Psoas muscle (tissue), 8 donors: ENCODE results near the gene NEAT1. TPM values are rescaled to one million over a fixed set of nuclear protein-coding genes. Genes with fewer than 3 reads are reported as not detected.

Source experiments
- ATAC-seq, 4 donors: fragments of 200-7000 bp; cut with Tn5 transposase; one replicate each; pipeline ENCODE4 v1.9.1; 2020; ENCODE audit warnings: moderate library complexity in 3 of 4, mild to moderate bottlenecking in 2 of 4
- DNase-seq, 2 donors: peaks; one replicate each; pipeline ENCODE4 v3.0.0-alpha.2; 2020
- H3K27ac ChIP-seq: fragments of 200-600 bp; one replicate; pipeline ENCODE4 v1.8.0; 2022
- H3K27me3 ChIP-seq, 3 donors: fragments of 200-600 bp in 1 of 3; one replicate each; pipeline versions ENCODE4 v1.6.1 to v1.8.0; 2013 to 2022; ENCODE audit warnings: low read length in 2 of 3, mild to moderate bottlenecking in 2 of 3, moderate library complexity in 1 of 3; ENCODE audit not compliant: insufficient read depth in 3 of 3
- H3K36me3 ChIP-seq, 2 donors: fragments of 200-600 bp in 1 of 2; one replicate each; pipeline versions ENCODE4 v1.6.1 to v1.8.0; 2013 to 2022; ENCODE audit warnings: low read depth in 1 of 2, mild to moderate bottlenecking in 1 of 2, moderate library complexity in 1 of 2; ENCODE audit not compliant: insufficient read depth in 1 of 2
- H3K4me1 ChIP-seq: fragments of 200-600 bp; one replicate; pipeline ENCODE4 v1.8.0; 2022
- H3K4me3 ChIP-seq: fragments of 200-600 bp; one replicate; pipeline ENCODE4 v1.8.0; 2022; ENCODE audit warnings: mild to moderate bottlenecking
- H3K9me3 ChIP-seq: fragments of 200-600 bp; one replicate; pipeline ENCODE4 v1.8.0; 2022
- WGBS, 3 donors: extraction: QIAGEN DNeasy Blood & Tissue Kit; methylation state at CpG; one replicate each; pipeline versions ENCODE4 v1.1.6 to v1.1.7; 2013; 5-methylcytosine and 5-hydroxymethylcytosine counted together
- intact Hi-C, 2 donors: fragments of 100-400 bp; cut with DNase I; formaldehyde crosslinking; loops; one replicate each; pipeline versions ENCODE4 v1.11.0 to v1.14.2; 2022
- polyA plus RNA-seq, 3 donors: library from polyadenylated mRNA; stranded (reverse); fragments of 200-250 nt; gene quantifications; one replicate each; pipeline ENCODE4 v1.2.3, GENCODE V29; 2013
- total RNA-seq, 4 donors: library from RNA; stranded (reverse); fragmentation: NEBNext Ultra II Directional in 2 of 4; extraction: Animal tissue kit (Norgen Biotek cat#: 25700) in 2 of 4; gene quantifications; one replicate each; pipeline versions ENCODE4 v1.2.1 to v1.2.4, GENCODE V29; 2021 to 2023
- TF ChIP-seq, protein P1 (sequence below): fragments of 200-600 bp; IDR thresholded peaks from one replicate; pipeline ENCODE4 v1.8.0; 2022; ENCODE audit warnings: antibody characterized with exemption
- donor health status: healthy with polysubstance abuse.
- donor health status: DM: no; HTN: no; CAD: no; lungs with moderate emphysema.
- donor health status: Bipolar disorder and iron deficiency.
- donor health status: healthy.
- donor health status: DM: yes; HTN: yes; CAD: no.
- donor health status: DM: no; HTN: no; CAD: no.
- donor health status: DM: no; HTN: no; CAD: no.
- donor health status: DM: yes; HTN: yes; CAD: no.

Gene NEAT1
- total and polyA plus RNA-seq, 7 donors: 474 to 1,759 (median 716) TPM

DNA sequence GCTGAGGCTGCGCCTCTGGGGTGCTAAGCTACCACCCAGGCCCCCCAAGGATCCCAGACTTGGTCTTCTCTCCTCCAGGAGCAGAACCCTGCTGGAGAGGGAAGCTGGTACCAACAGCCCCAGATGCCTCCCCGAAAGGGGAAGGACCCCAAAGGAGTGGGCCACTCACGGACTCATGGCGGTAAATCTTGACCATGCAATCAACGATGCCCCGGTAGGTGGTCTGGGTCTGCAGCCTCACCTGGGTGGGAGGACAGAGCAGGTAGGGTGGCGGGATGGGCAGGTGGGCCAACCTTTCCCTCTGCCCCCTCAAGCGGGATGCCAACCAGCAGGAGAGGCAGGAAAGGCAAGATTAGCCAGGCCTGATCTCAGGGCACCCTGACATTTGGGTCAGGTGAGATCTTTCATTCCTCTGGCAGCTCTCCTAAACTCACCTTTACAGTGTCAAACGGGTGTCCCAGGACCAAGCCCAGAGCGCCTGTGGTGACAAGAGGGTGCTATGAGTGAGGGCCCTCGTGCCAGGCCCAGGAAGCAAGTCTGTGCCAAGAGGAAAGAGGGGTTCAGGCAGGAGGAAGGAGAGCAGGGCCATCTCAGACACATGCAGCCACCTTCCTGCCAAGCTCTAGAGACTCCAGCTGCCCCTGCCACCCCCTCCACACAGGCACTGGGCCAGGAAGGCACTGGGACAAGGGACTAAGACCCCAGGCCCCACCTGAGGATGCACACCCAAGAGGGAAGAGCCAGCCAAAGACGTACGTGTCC lies 42.7 kb upstream of the NEAT1 start:
- Histone ChIP-seq H3K4me1 (peaks cover 32% of the 10 kb centered on the region), H3K27ac (peak overlapping the region; percentile 89), H3K4me3 (no peak overlapping the region), H3K9me3 (no peaks in the 10 kb centered on the region), H3K36me3 (no peaks in the 10 kb centered on the region), H3K27me3 (no peaks in the 10 kb centered on the region)
- TF ChIP-seq, protein P1, sequence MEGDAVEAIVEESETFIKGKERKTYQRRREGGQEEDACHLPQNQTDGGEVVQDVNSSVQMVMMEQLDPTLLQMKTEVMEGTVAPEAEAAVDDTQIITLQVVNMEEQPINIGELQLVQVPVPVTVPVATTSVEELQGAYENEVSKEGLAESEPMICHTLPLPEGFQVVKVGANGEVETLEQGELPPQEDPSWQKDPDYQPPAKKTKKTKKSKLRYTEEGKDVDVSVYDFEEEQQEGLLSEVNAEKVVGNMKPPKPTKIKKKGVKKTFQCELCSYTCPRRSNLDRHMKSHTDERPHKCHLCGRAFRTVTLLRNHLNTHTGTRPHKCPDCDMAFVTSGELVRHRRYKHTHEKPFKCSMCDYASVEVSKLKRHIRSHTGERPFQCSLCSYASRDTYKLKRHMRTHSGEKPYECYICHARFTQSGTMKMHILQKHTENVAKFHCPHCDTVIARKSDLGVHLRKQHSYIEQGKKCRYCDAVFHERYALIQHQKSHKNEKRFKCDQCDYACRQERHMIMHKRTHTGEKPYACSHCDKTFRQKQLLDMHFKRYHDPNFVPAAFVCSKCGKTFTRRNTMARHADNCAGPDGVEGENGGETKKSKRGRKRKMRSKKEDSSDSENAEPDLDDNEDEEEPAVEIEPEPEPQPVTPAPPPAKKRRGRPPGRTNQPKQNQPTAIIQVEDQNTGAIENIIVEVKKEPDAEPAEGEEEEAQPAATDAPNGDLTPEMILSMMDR: no peak
- intact Hi-C loops: no loop called here
- DNase-seq (no peak), ATAC-seq (no peak)
- WGBS, 3 donors: 90 to 95% (median 91%) methylated on average over 13 of the region's 13 CpGs

DNA sequence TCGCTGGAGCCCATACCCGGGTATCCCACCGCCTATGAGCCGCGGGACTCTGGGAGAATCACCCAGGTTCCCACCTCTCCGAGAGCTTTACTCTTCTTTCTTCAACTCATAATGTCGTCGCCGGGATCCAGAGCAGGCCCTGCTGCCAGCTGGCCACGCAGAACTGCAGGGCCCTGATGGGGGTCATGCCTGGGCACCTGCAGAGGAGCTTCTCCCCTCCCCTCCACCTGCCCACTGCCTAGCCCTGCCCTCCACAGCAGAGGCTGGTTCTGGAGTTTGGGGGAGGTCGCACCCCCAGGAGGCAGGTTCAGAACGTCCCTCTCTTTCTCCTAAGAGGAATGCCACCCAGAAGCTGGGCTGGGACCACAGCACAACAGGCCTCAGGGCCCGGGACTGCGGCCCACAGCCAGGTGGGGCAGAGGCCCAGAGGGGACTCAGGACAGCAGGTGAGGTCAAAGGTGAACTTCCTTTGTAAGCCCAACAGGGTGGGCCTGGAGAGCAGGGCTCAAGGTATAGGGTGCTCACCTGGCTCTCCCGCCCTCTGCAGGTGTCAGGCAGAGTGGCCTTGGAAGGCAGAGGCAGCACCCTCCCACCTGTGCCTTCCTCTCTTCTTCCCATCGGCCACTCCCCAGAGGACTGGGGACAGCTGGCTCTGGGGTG lies 42.0 kb upstream of the NEAT1 start:
- no peaks in the 10 kb centered on the region for H3K9me3 ChIP-seq
- no peaks in the 10 kb centered on the region for H3K36me3 ChIP-seq
- no peaks in the 10 kb centered on the region for H3K27me3 ChIP-seq
- H3K4me1 ChIP-seq: peaks cover 35% of the 10 kb centered on the region
- WGBS, 3 donors: 85 to 89% (median 88%) methylated on average over 15 to 16 of the region's 16 CpGs
- no peak for DNase-seq
- TF ChIP-seq, protein P1: no peak
- peak overlapping the region; percentile 89 for H3K27ac ChIP-seq
- H3K4me3 ChIP-seq: peak overlapping the region; percentile 53
- ATAC-seq: no peak
- intact Hi-C loops: no loop called here

DNA sequence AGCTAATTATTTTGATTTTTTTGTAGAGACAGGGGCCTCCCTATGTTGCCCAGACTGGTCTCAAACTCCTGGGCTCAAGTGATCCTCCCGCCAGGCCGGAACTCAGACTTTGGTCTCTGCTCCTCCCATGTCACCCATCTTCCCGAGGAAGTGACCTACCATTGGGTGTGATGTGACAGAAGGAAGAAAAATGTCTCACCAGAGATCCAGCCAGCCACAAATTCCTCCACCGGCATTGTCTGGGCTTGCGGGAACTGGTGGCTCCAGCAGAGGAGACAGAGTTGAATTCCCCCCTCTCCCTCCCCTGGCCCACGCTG lies 40.9 kb upstream of the NEAT1 start:
- intact Hi-C loops: loop anchor here (1.0 to 2.0 kb wide), 3 partner anchors 35 to 128 kb away; no protein-coding TSS in a partner anchor
- TF ChIP-seq, protein P1: no peak
- Histone ChIP-seq H3K27me3 (no peaks in the 10 kb centered on the region), H3K9me3 (no peaks in the 10 kb centered on the region), H3K4me1 (peaks cover 42% of the 10 kb centered on the region), H3K4me3 (peak overlapping the region; percentile 53), H3K36me3 (no peaks in the 10 kb centered on the region), H3K27ac (peak overlapping the region; percentile 89)
- 4 to 7% (median 7%) methylated on average over 6 of the region's 6 CpGs for WGBS, 3 donors
- DNase-seq (peak in 1 of 2 donors; percentile 45), ATAC-seq (peak in 3 of 4 donors; percentile 18 to 45 (median 38))

DNA sequence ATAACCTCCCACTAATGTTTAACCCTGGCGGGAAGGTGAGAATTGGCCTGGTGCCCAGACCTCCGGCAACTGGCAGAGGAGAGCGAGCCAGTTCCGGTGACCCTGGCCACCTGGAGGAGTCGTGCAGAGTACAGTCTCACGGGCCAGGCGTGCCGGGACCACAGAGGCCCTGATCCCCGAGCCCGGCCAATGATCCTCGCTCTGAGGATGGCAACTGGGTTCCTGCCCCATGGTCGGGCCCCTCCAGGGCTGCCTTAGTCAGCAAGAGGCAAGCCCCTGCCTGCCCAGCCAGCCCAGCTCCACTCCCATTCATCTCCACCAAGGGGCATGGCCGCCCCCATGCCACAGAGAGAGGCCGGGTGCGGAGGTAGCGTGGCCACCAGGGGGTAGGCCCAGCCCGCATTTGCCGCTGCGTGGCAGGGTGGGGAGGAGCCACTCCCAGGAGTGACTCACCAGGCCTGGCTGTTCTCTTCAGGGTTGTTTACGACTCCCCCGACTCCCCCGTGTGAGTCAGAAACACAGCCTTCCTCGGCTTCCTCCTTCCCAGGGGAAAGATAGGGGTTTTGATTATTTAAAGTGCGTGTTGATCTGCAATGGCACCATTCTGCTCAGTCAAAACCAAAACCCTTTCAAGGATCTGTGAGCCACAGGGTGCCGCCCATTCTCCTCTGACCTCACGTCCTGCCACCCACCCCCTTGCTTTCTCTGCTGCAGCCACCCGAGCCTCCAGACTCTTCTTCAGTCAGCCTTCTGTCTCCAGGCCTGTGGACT lies 40.4 kb upstream of the NEAT1 start, which contains the start of gene SLC25A45:
TSS of gene SLC25A45 (minus strand) at position 614 of the 771 bp plus-strand sequence. CDS start 695 bp downstream, outside the sequence.
- intact Hi-C loops: loop anchor here (1.0 to 2.0 kb wide), 3 partner anchors 35 to 127 kb away; no protein-coding TSS in a partner anchor
- Histone ChIP-seq H3K9me3 (no peaks in the 10 kb centered on the region), H3K4me1 (peaks cover 43% of the 10 kb centered on the region), H3K36me3 (no peaks in the 10 kb centered on the region), H3K27me3 (no peaks in the 10 kb centered on the region), H3K4me3 (peak within 1 kb of the TSS; percentile 53), H3K27ac (peak within 1 kb of the TSS; percentile 89)
- ATAC-seq: peak; percentile 87 to 90 (median 88)
- WGBS, 3 donors: 0 to 2% (median 1%) methylated on average over 24 to 27 of the region's 27 CpGs
- TF ChIP-seq, protein P1: peak; percentile 80
- DNase-seq: peak; percentile 94 to 97
